ENCODE data around the gene DUS2. TPM values are rescaled to one million over a fixed set of nuclear protein-coding genes. Genes with fewer than 3 reads are reported as not detected.

The DUS2 gene
- 13.9 and 22.3 TPM in 2 replicates for total RNA-seq (2012; rRNA removed)

DNA sequence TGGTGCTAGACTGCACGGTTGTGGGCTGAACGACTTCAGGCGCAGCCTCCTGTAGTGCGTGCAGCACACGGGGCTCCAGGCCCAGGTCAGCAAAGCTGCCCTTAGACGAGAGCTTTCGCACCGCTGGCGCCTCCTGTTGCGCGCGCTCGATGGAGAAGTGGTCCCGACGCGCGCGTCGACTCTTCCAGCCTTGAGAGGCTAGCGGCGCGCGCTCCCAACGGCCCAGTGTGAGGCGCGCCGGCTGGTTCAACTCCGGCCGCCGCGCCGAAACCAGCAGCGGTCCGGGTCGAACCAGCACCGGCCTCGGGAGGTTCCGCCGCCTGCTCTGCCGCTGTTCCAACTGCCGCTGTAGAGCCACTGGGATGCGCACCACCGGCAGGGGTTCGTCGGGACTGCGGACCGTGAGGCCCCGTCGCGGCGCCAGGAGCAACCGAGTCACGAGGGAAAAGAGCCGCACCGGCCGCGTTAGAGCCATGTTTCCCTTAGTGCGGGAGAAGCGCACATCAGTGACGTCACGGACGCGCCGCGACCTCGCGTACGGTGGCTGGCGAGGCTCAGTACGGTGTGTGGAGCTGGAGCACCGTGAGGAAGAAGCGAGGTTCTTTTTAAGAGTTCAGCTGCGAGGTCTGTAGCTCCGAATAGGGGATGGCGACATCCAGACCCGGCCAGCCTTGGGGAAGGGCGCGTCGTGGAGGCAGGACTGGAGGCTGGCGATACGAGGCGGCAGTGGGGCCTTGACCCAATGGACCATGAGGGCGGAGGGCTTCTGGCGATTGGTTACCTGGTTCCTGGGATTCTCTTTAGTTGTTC is at the start of gene DUS2, which contains the start of gene DDX28:
DUS2 (plus strand) TSS at position 557 of the 810 bp plus-strand sequence. CDS start 14,740 bp downstream, outside the sequence.
DDX28 (minus strand) TSS at position 505 of the 810 bp plus-strand sequence; CDS start at position 475, 30 bp downstream.
- Histone ChIP-seq H3K9ac (ENCODE audit: low read depth, low read length) (peak within 1 kb of the TSS; percentile 92), H3K27me3 (ENCODE audit: control insufficient read depth, insufficient read depth, low read length) (no peaks in the 10 kb centered on the region), H3K36me3 (ENCODE audit: insufficient read depth, low read length) (no peaks in the 10 kb centered on the region), H3K4me2 (ENCODE audit: low read length) (peak within 1 kb of the TSS; percentile 92), H3K4me3 (ENCODE audit: low read length) (peak within 1 kb of the TSS; percentile 83), H3K4me1 (ENCODE audit: control insufficient read depth, insufficient read depth, low read length) (peaks cover 7% of the 10 kb centered on the region), H3K9me3 (replicated peaks; ENCODE audit: low read length) (no peaks in the 10 kb centered on the region)

DNA sequence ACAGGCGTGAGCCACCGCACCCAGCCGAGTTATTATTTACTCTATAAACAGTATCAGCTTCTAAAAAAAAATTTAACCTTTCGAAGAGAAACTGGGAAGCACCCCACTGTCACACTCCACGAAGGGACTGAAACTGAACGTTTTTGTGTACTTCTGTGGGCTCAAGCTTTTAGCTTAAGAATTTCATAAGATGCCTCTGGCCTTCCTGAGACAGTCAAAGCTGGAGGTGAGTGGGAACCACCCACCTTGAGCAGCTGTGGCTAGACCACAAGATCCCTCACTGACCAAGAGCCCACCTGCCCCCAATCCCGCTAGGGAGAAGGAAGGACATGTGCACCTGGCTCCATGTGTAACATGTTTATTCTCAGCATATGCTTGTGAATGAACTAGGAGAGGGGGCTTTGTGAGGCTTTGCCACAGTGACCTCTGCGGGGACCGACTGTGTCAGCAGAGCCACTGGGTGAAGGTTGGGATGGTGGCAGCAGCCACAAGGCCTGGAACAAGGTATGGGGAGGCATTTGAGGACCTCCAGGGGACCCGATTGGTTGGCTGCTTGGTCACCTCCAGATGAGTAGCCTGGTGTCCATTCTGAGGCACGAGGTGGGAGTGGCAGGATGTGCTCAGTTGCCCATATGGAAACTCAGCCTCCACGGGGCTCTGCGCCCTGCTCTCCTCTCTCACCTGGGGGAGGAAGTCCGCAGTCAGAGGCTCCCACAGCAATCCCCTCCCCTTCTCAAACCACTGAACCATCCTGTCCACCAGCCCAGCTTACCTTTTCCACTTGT is 47.6 kb upstream of the DUS2 start:
- no peak overlapping the region for H3K4me3 ChIP-seq (ENCODE audit: low read length)
- no peaks in the 10 kb centered on the region for H3K4me1 ChIP-seq (ENCODE audit: control insufficient read depth, insufficient read depth, low read length)
- H3K9ac ChIP-seq (ENCODE audit: low read depth, low read length): no peak overlapping the region
- no peaks in the 10 kb centered on the region for H3K36me3 ChIP-seq (ENCODE audit: insufficient read depth, low read length)
- peaks cover 27% of the 10 kb centered on the region for H3K27me3 ChIP-seq (ENCODE audit: control insufficient read depth, insufficient read depth, low read length)
- no peaks in the 10 kb centered on the region for H3K9me3 ChIP-seq (replicated peaks; ENCODE audit: low read length)
- no peak overlapping the region for H3K4me2 ChIP-seq (ENCODE audit: low read length)

DNA sequence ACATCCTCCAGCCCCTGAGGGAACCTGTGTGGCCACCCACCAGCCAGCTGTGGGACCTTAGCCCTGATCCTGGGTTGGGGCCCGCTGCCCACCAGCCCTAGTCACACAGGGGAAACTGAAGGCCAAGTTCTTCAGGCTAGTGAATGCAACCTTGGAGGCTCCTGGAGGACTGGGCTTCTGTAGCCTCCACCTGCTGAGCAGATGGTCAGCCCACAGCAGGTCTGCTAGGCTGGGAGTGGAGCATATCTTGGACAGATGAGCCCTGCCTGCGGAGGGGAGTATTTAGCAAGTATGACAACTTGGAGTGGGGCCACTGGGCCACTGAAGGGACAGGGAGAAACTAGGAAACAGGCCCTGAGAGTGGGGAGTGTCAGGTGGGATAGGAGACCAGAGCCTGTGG is 46.9 kb upstream of the DUS2 start:
- Histone ChIP-seq H3K36me3 (ENCODE audit: insufficient read depth, low read length) (no peaks in the 10 kb centered on the region), H3K4me3 (ENCODE audit: low read length) (no peak overlapping the region), H3K4me1 (ENCODE audit: control insufficient read depth, insufficient read depth, low read length) (no peaks in the 10 kb centered on the region), H3K4me2 (ENCODE audit: low read length) (no peak overlapping the region), H3K27me3 (ENCODE audit: control insufficient read depth, insufficient read depth, low read length) (peaks cover 27% of the 10 kb centered on the region), H3K9ac (ENCODE audit: low read depth, low read length) (no peak overlapping the region), H3K9me3 (replicated peaks; ENCODE audit: low read length) (no peaks in the 10 kb centered on the region)

DNA sequence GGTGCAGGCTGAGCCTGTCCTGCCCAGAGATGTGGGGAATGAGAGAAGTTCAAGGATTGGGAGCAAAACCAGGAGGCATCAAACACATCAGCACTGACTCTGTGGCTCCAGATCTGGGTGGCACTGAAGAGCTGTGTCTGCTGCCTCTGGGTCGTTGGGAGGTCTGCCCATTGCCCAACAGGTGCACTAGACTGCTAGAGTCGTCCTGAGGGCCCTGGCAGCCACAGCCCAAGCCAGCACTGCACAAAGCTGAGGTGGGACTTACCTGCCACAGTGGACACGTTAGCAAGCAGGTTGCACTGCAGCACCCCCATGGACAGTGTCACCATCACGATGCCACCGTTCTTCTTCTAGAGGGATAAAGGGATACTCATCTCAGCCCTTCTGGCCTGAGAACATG is 46.1 kb upstream of the DUS2 start:
- H3K36me3 ChIP-seq (ENCODE audit: insufficient read depth, low read length): no peaks in the 10 kb centered on the region
- H3K4me2 ChIP-seq (ENCODE audit: low read length): no peak overlapping the region
- H3K9ac ChIP-seq (ENCODE audit: low read depth, low read length): no peak overlapping the region
- no peaks in the 10 kb centered on the region for H3K4me1 ChIP-seq (ENCODE audit: control insufficient read depth, insufficient read depth, low read length)
- no peak overlapping the region for H3K4me3 ChIP-seq (ENCODE audit: low read length)
- H3K27me3 ChIP-seq (ENCODE audit: control insufficient read depth, insufficient read depth, low read length): peaks cover 27% of the 10 kb centered on the region
- no peaks in the 10 kb centered on the region for H3K9me3 ChIP-seq (replicated peaks; ENCODE audit: low read length)

DNA sequence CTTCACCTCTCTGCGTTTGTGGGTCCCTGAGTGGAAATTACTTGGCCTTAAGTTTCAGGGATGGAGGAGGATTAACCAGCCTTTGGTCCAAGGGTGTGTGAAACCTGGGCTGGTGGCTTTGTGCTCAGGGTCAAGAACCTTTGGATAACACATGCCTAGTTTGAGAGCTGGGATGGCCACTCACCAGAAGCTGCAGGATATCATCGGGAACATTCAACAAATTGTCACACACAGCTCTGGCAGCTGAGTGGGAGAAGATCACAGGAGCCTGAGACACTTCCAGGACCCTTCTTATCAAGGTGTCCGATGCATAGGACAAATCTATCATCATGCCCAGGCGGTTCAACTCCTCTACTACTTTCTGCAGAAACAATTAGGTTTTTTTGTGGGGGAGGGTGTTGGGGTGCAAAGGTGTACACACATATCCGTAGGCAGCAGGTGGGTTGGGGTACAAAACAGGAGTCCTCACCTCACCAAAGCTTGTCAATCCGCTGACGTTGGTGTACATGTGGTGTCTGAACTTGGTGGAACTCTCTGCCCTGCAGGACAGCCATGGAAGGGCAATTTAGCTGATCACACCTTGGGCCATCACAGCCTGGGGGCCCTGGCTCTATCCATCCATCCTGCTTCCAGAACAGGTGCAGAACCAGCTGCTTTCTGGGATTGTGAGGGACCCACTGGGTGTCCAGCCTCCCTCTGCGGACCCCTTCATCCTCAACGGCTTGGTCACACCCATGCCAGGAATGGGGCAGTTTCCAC is 45.4 kb upstream of the DUS2 start:
- H3K9me3 ChIP-seq (replicated peaks; ENCODE audit: low read length): no peaks in the 10 kb centered on the region

DNA sequence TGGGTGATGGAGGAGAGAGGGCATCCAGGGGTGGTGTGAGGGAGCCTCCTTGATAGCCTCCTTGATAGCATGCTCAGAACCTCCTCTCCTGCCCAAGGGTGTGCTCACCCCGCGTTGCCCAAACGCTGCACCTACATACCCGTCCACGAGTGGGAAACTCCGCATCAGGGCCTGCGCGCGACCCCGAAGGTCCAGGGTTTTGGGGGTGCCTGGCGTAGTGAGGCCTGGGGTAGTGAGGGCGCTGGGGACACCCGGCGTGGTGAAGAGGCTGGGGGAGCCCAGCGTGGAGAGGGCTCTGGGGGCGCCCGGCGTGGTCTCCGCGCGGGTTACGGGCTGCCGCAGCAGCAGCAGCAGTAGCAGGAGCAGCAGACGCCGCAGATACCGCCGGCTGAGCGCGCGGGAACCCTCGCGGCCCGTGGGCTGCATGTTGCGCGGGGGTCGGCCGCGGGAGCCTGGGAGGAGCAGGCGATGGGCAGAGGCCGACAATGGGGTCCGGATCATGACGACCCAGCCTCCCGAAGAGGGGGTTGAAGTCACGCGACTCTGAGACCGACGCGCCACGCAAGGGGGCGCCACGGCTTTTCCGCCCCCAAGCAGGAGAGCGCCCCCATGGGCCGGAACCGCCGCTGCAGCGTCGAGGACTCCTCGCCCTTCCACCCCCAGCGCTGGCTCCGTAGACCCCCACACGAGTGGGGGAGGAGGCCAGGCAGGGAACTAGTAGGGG is 43.0 kb upstream of the DUS2 start, which contains the start of gene DPEP3:
DPEP3 (minus strand) TSS at position 545 of the 724 bp plus-strand sequence; CDS start at position 426, 119 bp downstream.
- Histone ChIP-seq H3K27me3 (ENCODE audit: control insufficient read depth, insufficient read depth, low read length) (peaks cover 27% of the 10 kb centered on the region), H3K4me2 (ENCODE audit: low read length) (no peak within 1 kb of the TSS), H3K36me3 (ENCODE audit: insufficient read depth, low read length) (no peaks in the 10 kb centered on the region), H3K4me1 (ENCODE audit: control insufficient read depth, insufficient read depth, low read length) (no peaks in the 10 kb centered on the region), H3K9me3 (replicated peaks; ENCODE audit: low read length) (no peaks in the 10 kb centered on the region), H3K4me3 (ENCODE audit: low read length) (no peak within 1 kb of the TSS), H3K9ac (ENCODE audit: low read depth, low read length) (no peak within 1 kb of the TSS)

More for the DNA sequence above, 45.4 kb upstream of the DUS2 start:
- H3K9ac ChIP-seq (ENCODE audit: low read depth, low read length): no peak overlapping the region
- H3K4me3 ChIP-seq (ENCODE audit: low read length): no peak overlapping the region
- H3K4me2 ChIP-seq (ENCODE audit: low read length): no peak overlapping the region
- peaks cover 27% of the 10 kb centered on the region for H3K27me3 ChIP-seq (ENCODE audit: control insufficient read depth, insufficient read depth, low read length)
- H3K36me3 ChIP-seq (ENCODE audit: insufficient read depth, low read length): no peaks in the 10 kb centered on the region
- H3K4me1 ChIP-seq (ENCODE audit: control insufficient read depth, insufficient read depth, low read length): no peaks in the 10 kb centered on the region

DNA sequence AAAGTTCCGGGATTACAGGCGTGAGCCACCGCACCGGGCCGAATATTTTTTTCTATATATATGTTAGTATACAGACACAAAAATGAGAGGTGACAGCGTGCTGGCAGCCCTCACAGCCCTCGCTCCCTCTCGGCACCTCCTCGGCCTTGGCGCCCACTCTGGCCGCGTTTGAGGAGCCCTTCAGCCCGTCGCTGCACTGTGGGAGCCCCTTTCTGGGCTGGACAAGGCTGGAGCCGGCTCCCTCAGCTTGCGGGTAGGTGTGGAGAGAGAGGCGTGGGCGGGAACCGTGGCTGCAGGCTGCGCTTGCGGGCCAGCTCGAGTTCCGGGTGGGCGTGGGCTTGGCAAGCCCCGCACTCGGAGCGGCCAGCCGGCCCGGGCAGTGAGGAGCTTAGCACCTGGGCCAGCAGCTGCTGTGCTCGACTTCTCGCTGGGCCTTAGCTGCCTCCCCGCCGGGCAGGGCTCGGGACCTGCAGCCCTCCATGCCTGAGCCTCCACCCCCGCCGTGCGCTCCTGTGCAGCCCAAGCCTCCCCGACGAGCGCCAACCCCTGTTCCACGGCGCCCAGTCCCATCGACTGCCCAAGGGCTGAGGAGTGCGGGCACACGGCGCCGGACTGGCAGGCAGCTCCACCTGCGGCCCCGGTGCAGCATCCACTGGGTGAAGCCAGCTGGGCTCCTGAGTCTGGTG is 40.9 kb upstream of the DUS2 start:
- Histone ChIP-seq H3K9ac (ENCODE audit: low read depth, low read length) (no peak overlapping the region), H3K27me3 (ENCODE audit: control insufficient read depth, insufficient read depth, low read length) (peaks cover 12% of the 10 kb centered on the region), H3K9me3 (replicated peaks; ENCODE audit: low read length) (no peaks in the 10 kb centered on the region), H3K4me2 (ENCODE audit: low read length) (no peak overlapping the region), H3K4me3 (ENCODE audit: low read length) (no peak overlapping the region), H3K36me3 (ENCODE audit: insufficient read depth, low read length) (no peaks in the 10 kb centered on the region), H3K4me1 (ENCODE audit: control insufficient read depth, insufficient read depth, low read length) (no peaks in the 10 kb centered on the region)

DNA sequence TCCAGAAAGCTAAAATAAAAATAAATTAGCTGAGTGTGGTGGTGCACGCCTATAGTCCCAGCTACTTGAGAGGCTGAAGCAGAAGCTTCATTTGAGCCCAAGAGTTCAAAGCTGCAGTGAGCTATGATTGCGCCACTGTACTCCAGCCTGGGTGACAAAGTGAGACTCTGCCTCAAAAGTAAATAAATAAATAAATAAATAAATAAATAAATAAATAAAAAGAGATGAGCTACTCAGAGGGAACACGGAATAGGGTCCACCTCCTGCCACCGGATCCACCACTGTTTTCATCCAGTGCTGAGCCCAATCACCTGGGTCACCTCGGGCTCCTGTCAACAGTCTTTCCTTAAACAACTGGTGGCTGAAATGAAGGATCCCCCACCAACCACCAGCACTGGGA is 36.1 kb upstream of the DUS2 start:
- Histone ChIP-seq H3K36me3 (ENCODE audit: insufficient read depth, low read length) (no peaks in the 10 kb centered on the region), H3K4me1 (ENCODE audit: control insufficient read depth, insufficient read depth, low read length) (peaks cover 3% of the 10 kb centered on the region), H3K4me3 (ENCODE audit: low read length) (no peak overlapping the region), H3K9ac (ENCODE audit: low read depth, low read length) (no peak overlapping the region), H3K9me3 (replicated peaks; ENCODE audit: low read length) (no peaks in the 10 kb centered on the region), H3K27me3 (ENCODE audit: control insufficient read depth, insufficient read depth, low read length) (no peaks in the 10 kb centered on the region), H3K4me2 (ENCODE audit: low read length) (no peak overlapping the region)

DNA sequence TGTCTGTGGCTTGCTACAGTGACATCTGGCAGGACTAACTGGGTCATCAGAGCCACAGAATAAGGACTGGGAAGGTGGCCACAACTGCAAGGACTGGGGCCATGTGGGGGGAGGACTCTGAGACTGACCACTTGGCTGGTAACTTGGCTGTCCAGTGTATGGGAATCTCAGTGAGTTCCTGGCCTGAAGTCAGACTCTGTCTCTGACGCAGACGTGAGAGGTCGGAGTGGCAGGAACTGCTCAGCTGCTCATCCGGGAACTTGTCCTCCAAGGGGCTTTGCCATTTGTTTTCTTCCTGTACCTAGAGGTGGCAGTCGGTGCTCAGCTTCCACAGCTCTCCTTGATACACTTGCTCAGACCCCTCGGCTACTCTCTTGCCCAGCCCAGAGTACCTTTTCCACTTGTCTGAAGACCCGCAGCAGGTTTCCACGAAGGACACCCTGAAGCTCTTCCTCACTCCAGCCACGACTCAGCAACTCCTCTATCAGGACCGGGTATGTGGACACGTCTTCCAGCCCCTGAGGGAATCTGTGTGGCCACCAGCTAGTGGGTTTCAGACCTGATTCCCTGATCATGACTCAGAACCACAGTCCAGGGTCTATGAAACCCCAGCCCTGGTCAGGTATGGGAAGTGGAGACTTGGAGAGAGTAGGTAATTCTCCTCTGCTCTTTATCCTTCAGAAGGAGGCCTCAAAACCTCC is 35.5 kb upstream of the DUS2 start:
- Histone ChIP-seq H3K27me3 (ENCODE audit: control insufficient read depth, insufficient read depth, low read length) (no peaks in the 10 kb centered on the region), H3K4me1 (ENCODE audit: control insufficient read depth, insufficient read depth, low read length) (peaks cover 3% of the 10 kb centered on the region), H3K9ac (ENCODE audit: low read depth, low read length) (no peak overlapping the region), H3K36me3 (ENCODE audit: insufficient read depth, low read length) (no peaks in the 10 kb centered on the region), H3K4me3 (ENCODE audit: low read length) (no peak overlapping the region), H3K4me2 (ENCODE audit: low read length) (no peak overlapping the region), H3K9me3 (replicated peaks; ENCODE audit: low read length) (no peaks in the 10 kb centered on the region)

DNA sequence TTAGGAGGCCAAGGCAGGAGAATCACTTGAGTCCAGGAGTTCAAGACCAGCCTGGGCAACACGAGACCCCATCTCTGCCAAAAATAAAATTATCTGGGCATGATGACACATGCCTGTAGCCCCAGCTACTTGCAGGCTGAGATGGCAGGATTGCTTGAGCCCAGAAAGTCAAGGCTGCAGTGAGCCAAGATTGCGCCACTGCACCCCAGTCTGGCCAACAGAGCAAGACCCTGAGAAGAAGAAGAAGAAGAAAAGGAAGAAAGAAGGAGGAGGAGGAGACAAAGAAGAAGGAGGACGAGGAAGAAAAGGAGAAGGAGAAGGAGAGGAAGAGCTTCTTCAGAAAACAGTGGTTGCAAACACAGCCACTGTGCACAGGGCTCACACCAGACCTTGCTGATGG is 34.4 kb upstream of the DUS2 start:
- H3K36me3 ChIP-seq (ENCODE audit: insufficient read depth, low read length): no peaks in the 10 kb centered on the region
- H3K4me1 ChIP-seq (ENCODE audit: control insufficient read depth, insufficient read depth, low read length): peaks cover 11% of the 10 kb centered on the region
- H3K27me3 ChIP-seq (ENCODE audit: control insufficient read depth, insufficient read depth, low read length): no peaks in the 10 kb centered on the region
- H3K4me3 ChIP-seq (ENCODE audit: low read length): no peak overlapping the region
- H3K4me2 ChIP-seq (ENCODE audit: low read length): no peak overlapping the region
- H3K9me3 ChIP-seq (replicated peaks; ENCODE audit: low read length): no peaks in the 10 kb centered on the region
- H3K9ac ChIP-seq (ENCODE audit: low read depth, low read length): no peak overlapping the region
